Breast epithelium (tissue), 3 donors: ENCODE measurements around the gene DCTPP1.

ENCODE experiments used
- POLR2A ChIP-seq: fragments of 450-650 bp; IDR thresholded peaks from one replicate; pipeline ENCODE4 v1.6.1; 2016; ENCODE audit warnings: antibody characterized with exemption, mild to moderate bottlenecking, moderate library complexity
- POLR2AphosphoS5 ChIP-seq, 3 donors: sonication (generic); formaldehyde crosslinking; IDR thresholded peaks; one replicate each; pipeline ENCODE4 v1.6.1; 2017; ENCODE audit warnings: antibody characterized with exemption in 3 of 3
- TF ChIP-seq, protein P1 (sequence below), 3 donors: fragments of 450-650 bp; IDR thresholded peaks; one replicate each; pipeline ENCODE4 v1.5.1; 2016 to 2017; ENCODE audit warnings: antibody characterized with exemption in 3 of 3, mild to moderate bottlenecking in 3 of 3, moderate library complexity in 3 of 3

DNA sequence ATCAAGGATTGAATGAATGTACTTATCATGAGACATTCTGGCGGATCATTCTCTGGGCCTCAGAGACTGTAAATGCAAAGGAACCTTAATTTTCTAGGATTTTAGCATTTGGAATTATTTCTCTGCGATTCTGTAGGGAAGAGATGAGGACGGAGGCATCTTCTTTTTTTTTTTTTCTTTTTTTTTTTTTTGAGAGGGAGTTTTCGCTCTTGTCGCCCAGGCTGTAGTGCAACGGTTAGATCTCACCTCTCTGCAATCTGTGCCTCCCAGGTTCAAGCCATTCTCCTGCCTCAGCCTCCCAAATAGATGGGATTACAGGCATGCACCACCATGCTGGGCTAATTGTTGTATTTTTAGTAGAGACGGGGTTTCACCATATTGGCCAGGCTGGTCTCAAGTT lies 44.9 kb upstream of the DCTPP1 start:
- TF ChIP-seq POLR2A (no peak), POLR2AphosphoS5 (IDR thresholded peaks at IDR 0.05) (no peak)
- TF ChIP-seq, protein P1, sequence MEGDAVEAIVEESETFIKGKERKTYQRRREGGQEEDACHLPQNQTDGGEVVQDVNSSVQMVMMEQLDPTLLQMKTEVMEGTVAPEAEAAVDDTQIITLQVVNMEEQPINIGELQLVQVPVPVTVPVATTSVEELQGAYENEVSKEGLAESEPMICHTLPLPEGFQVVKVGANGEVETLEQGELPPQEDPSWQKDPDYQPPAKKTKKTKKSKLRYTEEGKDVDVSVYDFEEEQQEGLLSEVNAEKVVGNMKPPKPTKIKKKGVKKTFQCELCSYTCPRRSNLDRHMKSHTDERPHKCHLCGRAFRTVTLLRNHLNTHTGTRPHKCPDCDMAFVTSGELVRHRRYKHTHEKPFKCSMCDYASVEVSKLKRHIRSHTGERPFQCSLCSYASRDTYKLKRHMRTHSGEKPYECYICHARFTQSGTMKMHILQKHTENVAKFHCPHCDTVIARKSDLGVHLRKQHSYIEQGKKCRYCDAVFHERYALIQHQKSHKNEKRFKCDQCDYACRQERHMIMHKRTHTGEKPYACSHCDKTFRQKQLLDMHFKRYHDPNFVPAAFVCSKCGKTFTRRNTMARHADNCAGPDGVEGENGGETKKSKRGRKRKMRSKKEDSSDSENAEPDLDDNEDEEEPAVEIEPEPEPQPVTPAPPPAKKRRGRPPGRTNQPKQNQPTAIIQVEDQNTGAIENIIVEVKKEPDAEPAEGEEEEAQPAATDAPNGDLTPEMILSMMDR (IDR thresholded peaks at IDR 0.05) = no peak
